CD4-positive, alpha-beta T cell treated with Interleukin-17A for 1 hour (primary cell): ENCODE measurements around the gene AFAP1.
"Not testable (repeated sequence)": the region's sequence is repeated elsewhere in the genome, so short reads cannot be mapped to it uniquely, and the experiment has no call there.

Experiments used
- DNase-seq: peaks from one replicate; pipeline ENCODE4 v3.0.0-alpha.2; 2020

Gene AFAP1

DNA sequence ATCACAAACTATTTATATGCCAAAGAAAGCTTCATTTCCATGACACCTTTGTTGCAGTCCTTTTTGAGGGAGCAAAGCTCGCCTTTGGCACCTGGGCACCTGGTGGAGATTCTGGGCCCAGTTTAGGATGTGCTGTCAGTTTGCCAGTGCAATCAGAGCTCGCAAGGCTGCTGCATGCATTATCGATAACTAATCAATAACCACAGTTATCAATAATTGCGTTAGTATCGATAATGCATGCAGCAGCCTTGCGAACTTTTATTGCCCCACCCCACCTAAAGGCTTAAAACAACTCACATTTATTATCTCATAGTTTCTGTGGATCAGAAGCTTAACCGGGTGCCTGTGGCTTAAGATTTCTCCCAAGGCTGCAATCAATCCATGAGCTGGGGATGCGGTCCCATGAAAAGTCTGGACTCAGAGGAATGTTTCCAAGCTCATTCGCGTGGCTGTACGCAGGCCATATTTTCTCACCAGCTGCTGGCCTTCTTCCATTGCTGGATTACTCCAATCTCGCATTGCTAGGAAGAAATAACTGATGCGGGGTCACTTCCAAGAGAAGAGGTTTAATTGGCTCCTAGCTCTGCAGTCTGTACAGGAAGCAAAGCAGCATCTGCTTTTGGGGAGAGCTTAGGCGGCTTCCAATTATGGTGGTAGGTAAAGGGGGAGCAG lies 6.2 kb upstream of the AFAP1 start:
- DNase-seq = no peak

DNA sequence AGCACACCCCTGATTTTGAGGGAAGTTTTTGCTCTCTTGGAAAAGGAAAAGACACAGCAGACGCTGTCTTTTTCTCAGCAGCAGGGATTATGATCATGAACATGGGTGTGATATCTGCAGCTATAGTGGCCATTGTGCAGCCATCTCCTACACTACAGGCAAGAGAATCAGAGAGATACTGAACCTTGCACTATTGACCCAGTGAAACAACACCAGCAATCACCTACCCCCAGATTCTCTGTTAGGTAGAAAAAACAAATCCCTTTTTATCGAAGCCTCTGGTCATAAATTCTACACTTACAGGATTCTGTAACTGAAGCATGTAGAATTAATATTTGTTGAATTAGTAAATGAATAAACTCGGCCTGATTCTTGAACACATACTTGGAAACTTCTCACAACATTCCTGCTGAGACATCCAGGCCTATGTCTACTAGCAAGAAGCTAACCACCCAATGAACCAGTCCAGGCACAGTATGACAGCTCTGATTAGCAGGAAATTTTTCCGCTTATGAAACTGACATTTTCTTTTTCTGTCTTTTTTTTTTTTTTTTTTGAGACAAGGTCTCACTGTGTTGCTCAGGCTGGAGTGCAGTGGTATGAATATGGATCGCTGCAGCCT lies 5.0 kb upstream of the AFAP1 start:
- DNase-seq = no peak

DNA sequence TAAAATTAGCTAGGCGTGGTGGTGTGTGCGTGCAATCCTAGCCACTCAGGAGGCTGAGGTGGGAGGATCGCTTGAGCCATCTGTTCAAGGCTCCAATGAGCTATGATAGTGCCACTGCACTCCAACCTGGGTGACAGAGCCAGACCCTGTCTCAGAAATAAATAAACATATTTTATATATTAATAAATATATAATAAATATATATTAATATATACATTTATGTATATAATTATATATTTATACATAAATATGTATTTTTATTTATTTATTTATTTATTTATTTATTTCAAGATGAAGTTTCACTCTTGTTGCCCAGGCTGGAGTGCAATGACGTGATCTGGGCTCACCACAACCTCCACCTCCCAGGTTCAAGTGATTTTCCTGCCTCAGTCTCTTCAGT lies 4.0 kb upstream of the AFAP1 start:
- not testable (repeated sequence) for DNase-seq

DNA sequence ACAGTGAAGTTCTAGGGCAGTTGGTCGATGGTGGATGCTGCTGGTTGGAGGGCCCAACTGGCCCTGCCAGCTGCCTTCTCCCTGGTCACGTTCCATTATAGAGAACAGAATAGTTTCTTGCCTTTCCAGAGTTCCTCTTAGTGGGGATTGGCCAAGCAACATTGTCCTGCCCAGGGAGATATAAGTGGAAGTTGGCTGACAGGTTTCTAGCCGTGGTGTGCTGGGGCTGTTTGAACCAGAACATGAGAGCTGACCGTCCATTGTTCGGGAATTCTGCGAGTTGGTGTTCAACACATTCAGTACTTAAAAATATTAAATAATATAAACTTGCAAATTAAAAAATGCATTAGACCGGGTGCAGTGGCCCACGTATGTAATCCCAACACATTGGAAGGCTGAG lies 3.5 kb upstream of the AFAP1 start:
- DNase-seq = no peak

DNA sequence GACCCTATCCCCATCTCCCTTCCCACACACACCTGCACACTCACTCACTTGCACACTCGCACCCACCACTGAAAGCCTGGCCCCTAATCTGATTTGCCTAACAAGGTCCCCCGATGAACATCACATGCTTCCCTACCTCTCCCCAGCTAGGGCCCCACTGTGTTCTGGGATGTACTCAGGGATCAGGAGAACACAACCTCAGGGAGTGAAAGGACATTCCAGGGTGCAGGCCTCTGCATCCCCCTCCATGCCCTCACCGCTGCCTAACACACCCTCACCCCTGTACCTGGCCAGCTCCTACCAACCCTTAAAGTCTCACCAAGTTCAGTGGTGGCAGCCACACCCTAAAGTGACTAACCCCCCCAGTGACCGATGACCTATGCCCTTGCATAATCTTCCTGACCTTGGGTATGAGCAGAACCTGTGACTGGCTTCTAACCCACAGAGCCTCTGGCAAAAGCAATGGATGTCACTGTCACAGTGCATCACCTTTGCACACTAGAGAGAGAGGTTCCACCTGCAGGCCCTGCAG lies 2.4 kb upstream of the AFAP1 start:
- no peak for DNase-seq

DNA sequence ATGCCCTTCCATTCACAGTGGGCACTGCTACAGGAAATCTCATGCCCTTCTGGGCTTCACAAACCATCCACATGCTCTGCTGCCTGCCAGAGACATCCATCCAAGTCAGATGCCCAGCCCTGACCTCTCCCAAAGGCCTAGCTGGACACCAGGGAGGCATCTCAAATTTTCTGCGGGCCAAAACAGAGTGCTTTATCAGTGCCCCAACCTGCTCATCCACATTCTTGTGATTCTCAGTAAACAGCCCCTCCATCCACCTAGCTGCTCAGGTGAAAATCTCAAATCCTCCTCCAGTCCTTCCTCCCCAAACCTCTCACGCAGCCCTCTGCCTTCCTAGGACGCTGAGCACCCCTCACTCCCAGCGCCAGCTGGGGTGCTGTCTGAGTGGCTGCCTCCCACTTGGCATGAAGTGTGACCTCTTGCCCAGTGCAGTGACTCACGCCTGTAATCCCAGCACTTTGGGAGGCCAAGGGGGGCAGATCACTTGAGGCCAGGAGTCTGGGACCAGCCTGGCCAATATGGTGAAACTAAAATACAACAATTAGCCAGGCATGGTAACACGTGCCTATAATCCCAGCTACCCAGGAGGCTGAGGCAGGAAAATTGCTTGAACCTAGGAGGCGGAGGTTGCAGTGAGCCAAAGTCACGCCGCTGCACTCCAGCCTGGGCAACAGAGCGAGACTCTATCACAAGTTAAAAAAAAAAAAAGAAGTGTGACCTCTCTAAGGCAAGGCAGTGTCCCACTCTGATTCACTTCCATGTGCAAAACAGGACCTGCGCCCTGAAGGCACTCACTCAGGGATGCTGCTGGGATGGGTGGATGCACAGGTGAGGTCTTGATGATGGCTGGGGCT lies 1.7 kb upstream of the AFAP1 start:
- DNase-seq = no peak

DNA sequence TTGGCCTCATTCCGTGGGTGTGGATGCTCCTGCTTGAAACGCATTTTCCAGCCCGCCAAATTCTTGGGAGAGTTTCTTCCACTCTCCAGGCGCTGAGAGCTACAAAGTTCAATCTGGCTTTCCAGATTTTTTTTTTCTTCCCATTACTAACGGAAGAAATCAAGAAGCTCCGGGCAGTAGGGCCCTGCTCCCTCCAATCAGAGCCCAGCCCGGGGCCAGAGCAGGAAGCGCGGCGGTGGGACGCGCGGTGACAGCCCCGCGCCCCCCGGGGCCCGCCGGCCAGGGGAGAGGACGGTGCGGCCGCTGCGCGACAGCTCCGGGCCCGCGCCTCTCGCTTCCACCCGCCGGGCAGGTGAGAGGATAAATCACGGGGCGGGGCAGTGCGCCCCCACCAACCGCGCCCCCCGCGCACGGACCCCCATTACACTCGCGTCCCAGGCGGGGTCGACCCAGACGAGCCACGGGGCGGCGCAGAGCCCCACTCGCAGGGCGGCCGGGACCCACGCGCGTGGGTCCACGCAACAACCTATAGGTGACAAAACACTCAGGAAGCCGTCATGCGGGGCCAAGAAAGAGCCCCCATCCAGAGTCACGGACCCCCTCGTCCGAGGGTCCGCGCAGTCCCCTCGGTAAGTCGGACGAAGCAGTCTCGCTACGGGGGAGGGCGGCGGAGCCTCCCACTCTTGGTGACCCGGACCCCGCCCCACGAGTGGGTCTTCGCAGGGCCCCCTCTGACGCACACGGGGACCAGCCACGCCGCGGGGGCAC lies 868 bp downstream of the AFAP1 start:
- peak; percentile 38 for DNase-seq

DNA sequence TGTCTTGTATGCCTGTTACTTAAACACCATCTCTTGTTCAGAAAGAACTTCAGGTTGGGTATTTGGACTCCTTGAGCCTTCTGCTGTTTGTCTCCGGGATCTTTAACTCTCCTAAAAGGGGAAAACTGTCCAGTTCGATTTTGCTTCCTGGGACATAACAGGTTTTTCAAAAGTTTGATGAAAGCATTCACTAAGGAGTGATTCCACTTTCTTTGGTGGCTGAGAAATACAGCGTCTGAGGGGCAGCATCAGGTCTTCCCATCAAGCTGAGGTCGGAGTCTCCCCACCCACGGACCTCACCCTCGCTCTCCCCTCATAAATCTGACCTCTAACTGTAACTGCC lies 1.4 kb downstream of the AFAP1 start:
- no peak for DNase-seq

DNA sequence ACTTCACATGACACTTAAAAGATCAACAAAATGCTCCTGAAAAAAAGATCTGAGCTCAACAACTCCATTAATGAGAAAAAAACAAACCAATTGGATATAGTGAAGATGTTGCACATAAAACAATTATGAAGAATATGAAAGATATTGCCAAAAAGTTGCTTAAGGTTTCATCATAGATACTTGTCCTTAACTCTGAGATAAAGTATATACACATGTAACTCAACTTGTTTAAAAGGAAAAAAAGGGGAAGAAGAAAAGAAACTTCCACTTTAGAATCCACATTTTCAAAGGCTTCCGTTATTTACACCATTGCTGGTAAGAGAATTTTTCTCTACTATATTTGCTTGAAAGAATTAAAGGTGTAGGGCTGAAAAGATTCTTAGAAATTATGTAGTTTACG lies 2.7 kb downstream of the AFAP1 start:
- DNase-seq = no peak

DNA sequence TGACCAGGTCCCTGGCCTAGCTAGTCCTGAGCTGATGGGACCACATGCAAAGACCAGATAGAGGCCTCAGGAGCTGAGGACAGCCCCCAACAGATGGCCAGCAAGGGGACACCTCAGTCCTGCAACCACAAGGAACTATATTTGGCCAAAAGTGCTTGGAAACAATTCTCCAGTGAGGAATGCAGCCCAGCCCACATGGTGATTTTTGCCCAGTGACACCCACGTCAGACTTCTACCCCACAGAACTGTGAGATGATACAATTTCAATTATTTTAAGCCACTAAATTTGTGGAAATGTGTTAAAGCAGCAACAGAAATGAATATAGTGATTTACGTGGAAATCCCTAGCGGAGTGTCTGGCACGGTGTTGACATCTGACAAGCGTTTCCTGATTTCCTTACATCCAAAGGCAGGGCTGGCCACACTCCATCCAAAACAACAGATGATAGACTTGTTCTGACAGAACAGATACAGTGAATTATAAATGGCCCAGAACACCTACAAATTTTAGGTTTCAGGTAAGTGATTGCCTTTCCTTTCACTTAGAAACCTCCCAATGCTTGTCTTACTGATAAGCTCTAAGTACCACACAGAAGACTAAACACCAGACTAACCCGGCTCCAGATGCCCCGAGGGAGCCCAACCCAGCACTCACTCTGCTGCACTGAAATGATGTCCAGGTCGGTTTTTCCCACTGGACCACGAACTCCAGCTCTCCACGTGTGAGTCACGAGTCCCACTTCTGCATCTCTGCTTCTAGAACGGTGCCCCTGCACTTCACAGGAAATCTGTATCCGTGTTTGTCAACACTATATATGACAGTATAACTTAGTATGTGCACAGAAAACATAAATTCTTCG lies 5.8 kb downstream of the AFAP1 start:
- DNase-seq = no peak

DNA sequence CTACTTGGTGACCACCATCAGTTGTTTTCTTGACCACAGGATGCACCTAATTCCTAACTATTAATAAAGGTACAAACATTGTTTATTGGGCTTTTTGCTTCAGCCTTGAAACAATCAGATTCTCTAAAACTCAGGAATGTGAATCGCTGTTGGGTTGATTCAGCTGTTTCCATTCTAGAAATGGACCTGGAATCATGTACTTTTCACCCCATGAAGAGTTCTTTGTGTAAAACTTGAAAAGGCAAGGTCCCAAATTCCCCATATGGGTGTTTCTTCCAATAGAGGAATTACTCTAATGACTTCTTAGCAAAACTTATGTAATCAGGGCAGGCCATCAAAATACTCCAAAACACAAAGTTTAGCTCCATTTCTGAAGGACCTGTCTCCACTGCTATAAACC lies 7.4 kb downstream of the AFAP1 start:
- no peak for DNase-seq

DNA sequence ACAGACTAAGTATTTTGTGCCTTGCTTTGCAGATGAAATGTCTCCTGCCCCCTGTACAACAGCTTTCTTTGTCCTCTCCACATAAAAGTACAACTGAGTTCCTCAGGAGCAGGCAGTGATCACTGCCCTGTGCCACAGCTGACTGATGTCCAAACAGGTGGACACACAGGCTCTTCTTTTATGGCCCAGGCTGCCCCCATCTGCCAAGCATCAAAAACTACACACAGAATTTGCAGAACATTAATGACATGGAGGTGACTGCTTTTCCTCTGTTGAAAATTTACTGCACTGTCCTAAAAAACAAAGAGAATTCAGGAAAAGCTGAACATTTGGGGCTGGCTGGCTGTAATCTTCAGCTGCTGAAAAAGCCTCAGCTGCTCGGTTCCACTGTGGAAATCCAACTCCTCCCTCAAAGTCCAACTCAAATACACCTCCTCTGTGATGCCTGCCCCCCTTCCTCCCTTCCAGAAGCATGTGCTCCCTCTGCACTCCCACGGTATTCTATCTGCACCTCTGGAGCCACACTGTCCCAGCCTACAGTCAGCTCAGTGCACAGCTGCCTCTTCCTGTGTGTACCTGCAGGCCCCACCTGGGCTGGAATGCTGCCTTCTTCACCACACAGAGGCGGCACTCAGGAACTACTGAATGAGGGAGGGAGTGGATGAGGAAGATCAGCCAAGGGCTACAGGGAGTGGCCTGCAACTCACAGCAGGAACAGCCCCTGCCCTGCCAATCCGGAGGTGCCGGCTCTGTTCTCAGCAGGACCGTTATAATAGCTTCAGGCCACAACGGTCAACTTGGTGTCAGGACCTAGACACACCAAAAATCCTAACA lies 10.3 kb downstream of the AFAP1 start:
- no peak for DNase-seq

DNA sequence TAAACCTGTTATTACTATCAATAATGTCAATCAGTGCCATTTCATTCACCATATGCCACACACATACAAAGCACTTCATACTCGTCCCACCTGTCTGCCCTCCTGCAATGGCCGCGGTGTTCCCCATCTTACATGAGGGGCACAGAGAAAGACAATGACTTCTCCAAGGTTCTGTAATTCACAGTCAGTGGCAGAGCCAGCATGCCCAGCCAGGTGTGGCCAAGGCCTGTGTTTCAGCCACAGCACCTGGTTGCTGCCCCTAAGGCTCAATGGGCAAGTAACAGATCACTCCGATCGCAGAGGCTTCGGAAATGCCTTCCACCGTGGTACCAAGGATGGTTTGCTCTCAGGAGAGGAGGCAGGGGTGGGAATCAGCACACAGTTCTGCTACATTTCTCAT lies 10.9 kb downstream of the AFAP1 start:
- DNase-seq = no peak

DNA sequence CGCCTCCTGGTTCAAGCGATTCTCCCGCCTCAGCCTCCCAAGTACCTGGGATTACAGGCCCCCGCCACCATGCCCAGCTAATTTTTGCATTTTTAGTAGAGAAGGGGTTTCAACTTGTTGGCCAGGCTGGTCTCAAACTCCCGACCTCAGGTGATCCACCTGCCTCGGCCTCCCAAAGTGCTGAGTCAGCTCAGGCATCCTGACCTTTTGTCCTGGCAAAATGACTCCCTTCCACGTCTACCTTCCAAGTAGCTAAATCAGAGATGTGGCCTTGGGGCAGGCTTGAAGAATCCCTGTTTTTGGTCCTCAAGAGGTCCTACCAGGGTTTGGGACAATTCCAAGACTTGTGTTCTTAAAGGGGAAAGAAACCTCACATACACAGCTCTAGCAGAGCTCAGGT lies 12.8 kb downstream of the AFAP1 start:
- no peak for DNase-seq

DNA sequence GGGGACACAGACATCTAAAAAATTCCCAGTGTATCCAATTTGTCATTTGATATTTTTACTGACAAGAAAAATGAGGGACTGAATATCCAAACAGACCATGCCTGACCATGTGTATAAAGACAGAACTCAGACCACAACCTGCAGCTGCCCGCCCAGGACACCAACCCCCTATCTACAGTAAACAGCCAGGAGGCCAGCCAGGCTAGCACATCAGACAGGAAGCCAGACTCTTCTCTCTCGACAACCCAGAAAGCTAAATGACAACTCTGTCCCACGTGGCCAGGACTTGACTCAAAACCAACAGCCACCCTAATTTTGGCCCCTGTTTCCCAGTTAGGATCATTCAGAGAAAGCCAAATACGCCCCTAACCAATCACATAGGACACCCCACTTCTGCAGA lies 15.1 kb downstream of the AFAP1 start:
- no peak for DNase-seq

DNA sequence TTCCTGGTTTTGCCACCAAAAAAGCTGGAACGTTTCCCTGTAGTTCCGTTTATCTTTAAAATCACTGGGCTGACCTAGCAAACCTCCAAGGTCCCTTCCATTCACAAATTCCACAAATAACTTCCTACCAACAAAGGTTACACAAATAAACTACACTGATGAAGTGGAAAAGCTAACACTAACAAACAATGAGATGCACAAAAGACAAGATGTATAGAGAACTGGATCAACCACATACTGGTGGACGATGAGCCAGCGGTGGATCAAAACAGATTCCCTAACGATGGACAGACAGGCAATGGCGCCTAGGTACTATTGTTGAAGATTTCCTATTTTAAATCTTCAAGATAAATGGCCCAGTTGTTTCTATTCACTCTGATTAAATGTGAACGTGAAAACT lies 15.5 kb downstream of the AFAP1 start:
- no peak for DNase-seq

DNA sequence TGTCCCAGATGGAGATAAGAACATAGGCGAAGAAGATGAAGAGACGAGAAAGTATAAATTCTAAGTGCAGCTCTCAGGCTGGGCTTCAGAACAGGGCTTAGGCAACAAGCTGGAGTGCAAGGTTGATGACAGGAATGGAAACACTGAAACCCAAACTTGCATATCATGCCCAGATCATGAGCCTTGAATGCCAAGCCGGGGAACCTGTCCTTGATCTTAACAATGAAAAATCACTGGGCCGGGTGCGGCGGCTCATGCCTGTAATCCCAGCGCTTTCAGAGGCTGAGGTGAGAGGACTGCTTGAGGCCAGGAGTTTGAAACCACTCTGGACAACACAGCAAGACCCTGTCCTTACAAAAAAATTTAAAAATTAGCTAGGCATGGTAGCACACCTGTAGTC lies 17.2 kb downstream of the AFAP1 start:
- no peak for DNase-seq

DNA sequence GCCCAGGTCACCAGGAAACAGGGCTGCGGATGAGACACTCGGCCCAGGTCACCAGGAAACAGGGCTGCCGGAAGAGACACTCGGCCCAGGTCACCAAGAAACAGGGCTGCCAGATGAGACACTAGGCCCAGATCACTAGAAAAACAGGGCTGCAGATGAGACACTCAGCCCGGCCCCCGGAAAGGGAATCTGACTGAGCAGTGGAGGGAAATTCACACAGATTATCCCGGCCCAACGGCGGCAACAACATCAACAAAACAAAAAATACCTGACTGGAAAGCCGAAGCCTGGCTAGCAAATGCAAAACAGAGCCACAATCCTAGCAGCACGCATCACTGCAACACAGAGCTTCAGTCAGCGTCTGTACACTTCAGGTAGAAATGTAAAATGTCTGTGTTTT lies 20.7 kb downstream of the AFAP1 start:
- DNase-seq = no peak

DNA sequence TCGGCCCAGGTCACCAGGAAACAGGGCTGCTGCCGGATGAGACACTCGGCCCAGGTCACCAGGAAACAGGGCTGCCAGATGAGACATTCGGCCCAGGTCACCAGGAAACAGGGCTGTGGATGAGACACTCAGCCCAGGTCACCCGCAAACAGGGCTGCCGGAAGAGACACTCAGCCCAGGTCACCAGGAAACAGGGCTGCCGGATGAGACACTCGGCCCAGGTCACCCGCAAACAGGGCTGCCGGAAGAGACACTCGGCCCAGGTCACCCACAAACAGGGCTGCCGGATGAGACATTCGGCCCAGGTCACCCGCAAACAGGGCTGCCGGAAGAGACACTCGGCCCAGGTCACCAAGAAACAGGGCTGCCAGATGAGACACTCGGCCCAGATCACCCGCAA lies 21.5 kb downstream of the AFAP1 start:
- DNase-seq = not testable (repeated sequence)

DNA sequence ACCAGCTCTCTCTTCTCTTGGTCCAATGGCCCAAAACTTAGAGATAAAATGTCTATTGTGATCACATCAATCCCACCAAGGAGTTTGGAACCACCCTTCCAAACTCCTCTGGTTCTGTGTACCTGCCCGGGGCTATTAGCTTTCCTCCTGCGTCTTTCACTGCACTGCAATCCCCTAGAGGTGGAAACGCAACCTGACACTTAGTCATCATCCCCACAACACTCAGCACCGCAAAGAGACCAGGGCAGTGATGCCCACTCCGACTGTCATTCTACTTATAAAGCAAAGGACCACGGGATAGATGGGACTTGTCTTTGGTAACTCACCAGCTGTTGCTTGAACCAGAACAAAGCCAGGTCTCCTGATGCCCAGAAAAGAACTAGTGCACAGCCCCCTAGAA lies 22.0 kb downstream of the AFAP1 start:
- DNase-seq = no peak

DNA sequence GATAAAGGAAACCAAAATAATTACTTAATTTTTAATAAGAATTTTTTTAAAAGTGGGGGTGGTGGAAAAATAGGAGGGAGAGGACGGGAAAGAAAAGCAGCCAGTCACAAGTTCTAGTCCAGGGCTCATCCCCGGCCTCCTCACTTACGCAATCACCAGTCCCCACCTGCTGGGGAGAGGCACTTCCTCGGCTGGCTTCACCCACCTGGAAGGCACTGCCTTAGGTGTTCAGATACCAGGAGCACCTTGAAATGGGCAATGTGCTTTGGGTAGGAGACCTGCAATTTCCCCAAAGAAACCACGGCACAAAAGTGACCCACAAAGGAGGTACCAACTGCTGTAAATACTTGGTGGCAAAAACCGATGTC lies 23.8 kb downstream of the AFAP1 start:
- no peak for DNase-seq
